Mesendoderm (in vitro differentiated cells): Measurements from ENCODE around the gene CDR2L.
"Not testable (repeated sequence)": the region's sequence is repeated elsewhere in the genome, so short reads cannot be mapped to it uniquely, and the experiment has no call there.

Source experiments
- DNase-seq: peaks from one replicate; pipeline ENCODE4 v3.0.0; 2013
- H2AK5ac ChIP-seq: 2 replicates; pipeline ENCODE4 v1.6.1; 2013; ENCODE audit warnings: low read length, inconsistent platforms
- H2BK120ac ChIP-seq: 2 replicates; pipeline ENCODE4 v1.6.1; 2013; ENCODE audit warnings: low read depth, mild to moderate bottlenecking, low read length, moderate library complexity, mixed read lengths
- H2BK15ac ChIP-seq: replicated peaks from 2 replicates; pipeline ENCODE4 v1.6.1; 2013; ENCODE audit warnings: low read depth, mild to moderate bottlenecking, moderate library complexity
- H2BK5ac ChIP-seq: 2 replicates; pipeline ENCODE4 v1.6.1; 2013; ENCODE audit warnings: low read length, inconsistent platforms
- H3K18ac ChIP-seq: 2 replicates; pipeline ENCODE4 v1.6.1; 2013; ENCODE audit warnings: mild to moderate bottlenecking, low read length, mixed read lengths
- H3K23ac ChIP-seq: one replicate; pipeline ENCODE4 v1.6.1; 2013; ENCODE audit warnings: low read length
- H3K27ac ChIP-seq: 2 replicates; pipeline ENCODE4 v1.5.1; 2013; ENCODE audit warnings: low read depth, mild to moderate bottlenecking, inconsistent platforms, low read length, moderate library complexity
- H3K27me3 ChIP-seq: 2 replicates; pipeline ENCODE4 v1.6.1; 2013; ENCODE audit warnings: low read length, control low read depth, mild to moderate bottlenecking, inconsistent platforms; ENCODE audit not compliant: insufficient read depth, poor library complexity
- H3K36me3 ChIP-seq: 2 replicates; pipeline ENCODE4 v1.6.1; 2013; ENCODE audit warnings: low read length, inconsistent platforms; ENCODE audit not compliant: control insufficient read depth, insufficient read depth
- H3K4ac ChIP-seq: one replicate; pipeline ENCODE4 v1.6.1; 2013; ENCODE audit warnings: low read depth, mild to moderate bottlenecking, low read length, moderate library complexity
- H3K4me1 ChIP-seq: 2 replicates; pipeline ENCODE4 v1.6.1; 2013; ENCODE audit warnings: low read depth, low read length, inconsistent platforms; ENCODE audit not compliant: control insufficient read depth
- H3K4me2 ChIP-seq: 2 replicates; pipeline ENCODE4 v1.6.1; 2013; ENCODE audit warnings: low read length
- H3K4me3 ChIP-seq: 2 replicates; pipeline ENCODE4 v1.5.1; 2013; ENCODE audit warnings: mild to moderate bottlenecking, low read length
- H3K56ac ChIP-seq: one replicate; pipeline ENCODE4 v1.6.1; 2013; ENCODE audit warnings: low read length
- H3K79me1 ChIP-seq: 2 replicates; pipeline ENCODE4 v1.6.1; 2013; ENCODE audit warnings: low read length, inconsistent platforms
- H3K79me2 ChIP-seq: 2 replicates; pipeline ENCODE4 v1.6.1; 2013; ENCODE audit warnings: mild to moderate bottlenecking, low read length; ENCODE audit not compliant: control insufficient read depth, insufficient read depth
- H3K9ac ChIP-seq: 2 replicates; pipeline ENCODE4 v1.6.1; 2013; ENCODE audit warnings: low read length, inconsistent platforms
- H4K5ac ChIP-seq: one replicate; pipeline ENCODE4 v1.6.1; 2013; ENCODE audit warnings: low read length
- H4K8ac ChIP-seq: one replicate; pipeline ENCODE4 v1.6.1; 2013; ENCODE audit warnings: low read depth, mild to moderate bottlenecking, control low read depth, low read length, moderate library complexity
- WGBS: extraction: QIAGEN DNeasy Blood & Tissue Kit; methylation state at CpG from one replicate; pipeline ENCODE4 v1.1.7; 2013; ENCODE audit warnings: low lambda C conversion rate, missing lambda C conversion rate; ENCODE audit not compliant: insufficient coverage; ENCODE audit errors: extremely low coverage; 5-methylcytosine and 5-hydroxymethylcytosine counted together

CDR2L gene

GRCh38 chr17:75019710-75020109 is 32.3 kb downstream of the CDR2L start:
- Histone ChIP-seq H2BK5ac (no peak overlapping the region), H2BK120ac (no peak overlapping the region), H3K4me3 (no peak overlapping the region), H3K36me3 (peaks cover 7% of the 10 kb centered on the region), H3K4me1 (no peaks in the 10 kb centered on the region), H3K4ac (no peak overlapping the region), H2AK5ac (no peak overlapping the region), H3K9ac (no peak overlapping the region), H3K4me2 (no peak overlapping the region), H3K79me1 (peaks cover 2% of the 10 kb centered on the region), H3K27ac (no peak overlapping the region), H2BK15ac (no peak overlapping the region), H3K79me2 (no peaks in the 10 kb centered on the region), H3K56ac (no peak overlapping the region), H4K8ac (no peak overlapping the region), H4K5ac (no peak overlapping the region), H3K27me3 (no peaks in the 10 kb centered on the region), H3K18ac (no peak overlapping the region), H3K23ac (no peak overlapping the region)
- DNase-seq: no peak
- no CpG with 5 or more reads among the region's 3 CpGs for WGBS

GRCh38 chr17:75020331-75021110 is 33.1 kb downstream of the CDR2L start:
- Histone ChIP-seq H3K36me3 (peaks cover 7% of the 10 kb centered on the region), H3K4ac (no peak overlapping the region), H4K5ac (no peak overlapping the region), H3K18ac (no peak overlapping the region), H2AK5ac (no peak overlapping the region), H3K4me1 (no peaks in the 10 kb centered on the region), H3K27me3 (no peaks in the 10 kb centered on the region), H3K79me2 (no peaks in the 10 kb centered on the region), H3K4me3 (no peak overlapping the region), H3K27ac (no peak overlapping the region), H3K23ac (no peak overlapping the region), H3K56ac (no peak overlapping the region), H2BK5ac (no peak overlapping the region), H2BK120ac (no peak overlapping the region), H3K79me1 (no peaks in the 10 kb centered on the region), H4K8ac (no peak overlapping the region), H2BK15ac (no peak overlapping the region), H3K9ac (no peak overlapping the region), H3K4me2 (no peak overlapping the region)
- no CpG with 5 or more reads among the region's 19 CpGs for WGBS
- DNase-seq: no peak

GRCh38 chr17:75024686-75025397 is 37.4 kb downstream of the CDR2L start:
- H4K5ac ChIP-seq: no peak overlapping the region
- no peak for DNase-seq
- H4K8ac ChIP-seq: no peak overlapping the region
- no peak overlapping the region for H3K18ac ChIP-seq
- no peak overlapping the region for H3K56ac ChIP-seq
- H2BK120ac ChIP-seq: no peak overlapping the region
- no peak overlapping the region for H3K9ac ChIP-seq
- H2BK5ac ChIP-seq: no peak overlapping the region
- no peaks in the 10 kb centered on the region for H3K79me1 ChIP-seq
- no peak overlapping the region for H3K4me3 ChIP-seq
- no peaks in the 10 kb centered on the region for H3K4me1 ChIP-seq
- H3K36me3 ChIP-seq: peaks cover 7% of the 10 kb centered on the region
- WGBS: no CpG with 5 or more reads among the region's 10 CpGs
- H3K23ac ChIP-seq: no peak overlapping the region
- H3K4me2 ChIP-seq: no peak overlapping the region
- H2BK15ac ChIP-seq: no peak overlapping the region
- H3K27ac ChIP-seq: no peak overlapping the region
- H3K27me3 ChIP-seq: no peaks in the 10 kb centered on the region
- H3K4ac ChIP-seq: no peak overlapping the region
- no peak overlapping the region for H2AK5ac ChIP-seq
- H3K79me2 ChIP-seq: no peaks in the 10 kb centered on the region

DNA sequence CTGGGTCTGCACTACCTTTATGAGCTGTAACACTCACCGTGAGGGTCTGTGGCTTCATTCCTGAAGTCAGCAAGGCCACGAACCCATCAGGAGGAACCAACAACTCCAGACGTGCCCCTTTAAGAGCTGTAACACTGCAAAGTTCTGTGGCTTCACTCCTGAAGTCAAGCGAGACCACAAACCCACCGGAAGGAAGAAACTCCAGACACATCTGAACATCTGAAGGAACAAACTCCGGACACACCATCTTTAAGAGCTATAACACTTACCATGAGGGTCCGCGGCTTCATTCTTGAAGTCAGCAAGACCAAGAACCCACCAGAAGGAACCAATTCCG is 37.9 kb downstream of the CDR2L start:
- H4K5ac ChIP-seq, H3K4me3 ChIP-seq, H3K23ac ChIP-seq, H3K27me3 ChIP-seq, DNase-seq, H3K36me3 ChIP-seq, H2BK5ac ChIP-seq, H2AK5ac ChIP-seq, H3K4me2 ChIP-seq, H2BK15ac ChIP-seq, H3K4me1 ChIP-seq, H3K79me2 ChIP-seq, H3K4ac ChIP-seq, H4K8ac ChIP-seq, H3K56ac ChIP-seq, H3K9ac ChIP-seq, H3K27ac ChIP-seq, H3K18ac ChIP-seq, H2BK120ac ChIP-seq, H3K79me1 ChIP-seq: not testable (repeated sequence)
- no CpG with 5 or more reads among the region's 9 CpGs for WGBS

- DNase-seq, H3K4me1 ChIP-seq, H3K18ac ChIP-seq, H3K23ac ChIP-seq, H3K79me2 ChIP-seq, H2AK5ac ChIP-seq, H2BK120ac ChIP-seq, H3K56ac ChIP-seq, H2BK5ac ChIP-seq, H3K27ac ChIP-seq, H3K36me3 ChIP-seq, H3K9ac ChIP-seq, H3K79me1 ChIP-seq, H4K8ac ChIP-seq, H3K4me3 ChIP-seq, H3K27me3 ChIP-seq, H2BK15ac ChIP-seq, H4K5ac ChIP-seq, H3K4ac ChIP-seq, H3K4me2 ChIP-seq: not testable (repeated sequence)
- WGBS: no CpG with 5 or more reads among the region's 2 CpGs
Measured at GRCh38 chr17:75026650-75027049, 39.2 kb downstream of the CDR2L start.
